ENCODE measurements around the gene ECT2L. TPM values are rescaled to one million over a fixed set of nuclear protein-coding genes. Genes with fewer than 3 reads are reported as not detected.

Gene ECT2L
- polyA plus RNA-seq, 2 of the 4 experiments (the other 2 are of a cell fraction) = 0.01 TPM; not detected in 1

DNA sequence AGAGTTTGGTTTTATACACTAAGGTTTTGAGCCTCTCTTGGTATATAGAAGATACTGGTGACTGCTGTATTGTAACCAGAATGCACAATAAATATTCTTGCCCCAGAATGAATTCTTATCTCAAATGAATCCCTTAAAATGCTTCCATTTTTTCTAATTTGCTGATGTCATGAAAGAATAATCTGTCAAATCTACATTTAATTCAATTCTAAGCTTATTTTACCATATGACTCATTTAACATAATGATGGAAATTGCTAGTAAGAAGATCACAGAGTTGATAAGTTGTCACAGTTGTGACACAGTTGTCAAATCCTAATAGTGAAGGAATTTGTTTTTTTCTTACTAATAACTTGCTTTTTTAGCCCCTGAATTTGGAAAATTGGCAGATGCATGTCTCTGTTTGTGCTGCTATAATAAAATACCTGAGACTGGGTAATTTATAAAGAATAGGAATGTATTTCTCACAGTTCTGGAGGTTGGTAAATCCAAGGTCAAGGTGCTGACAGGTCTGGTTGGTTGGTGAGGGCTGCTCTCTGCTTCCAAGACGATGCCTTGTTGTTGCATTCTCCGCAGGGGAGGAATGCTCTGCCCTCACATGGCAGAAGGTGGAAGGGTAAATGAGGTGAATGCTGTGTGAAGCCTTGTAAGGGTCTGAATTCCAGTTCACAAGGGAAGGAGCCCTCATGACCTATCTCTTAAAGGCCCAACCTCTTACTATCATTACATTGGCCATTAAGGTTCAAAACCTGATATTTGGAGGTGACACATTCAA, 4.7 kb downstream of the ECT2L start:
- TF ChIP-seq NPAS2 (CRISPR knock-in tag; IDR thresholded peaks at IDR 0.05; ENCODE audit: borderline replicate concordance) = no peak
- no peak for TF ChIP-seq EHF (CRISPR knock-in tag; IDR thresholded peaks at IDR 0.05)
- TF ChIP-seq, protein P1, sequence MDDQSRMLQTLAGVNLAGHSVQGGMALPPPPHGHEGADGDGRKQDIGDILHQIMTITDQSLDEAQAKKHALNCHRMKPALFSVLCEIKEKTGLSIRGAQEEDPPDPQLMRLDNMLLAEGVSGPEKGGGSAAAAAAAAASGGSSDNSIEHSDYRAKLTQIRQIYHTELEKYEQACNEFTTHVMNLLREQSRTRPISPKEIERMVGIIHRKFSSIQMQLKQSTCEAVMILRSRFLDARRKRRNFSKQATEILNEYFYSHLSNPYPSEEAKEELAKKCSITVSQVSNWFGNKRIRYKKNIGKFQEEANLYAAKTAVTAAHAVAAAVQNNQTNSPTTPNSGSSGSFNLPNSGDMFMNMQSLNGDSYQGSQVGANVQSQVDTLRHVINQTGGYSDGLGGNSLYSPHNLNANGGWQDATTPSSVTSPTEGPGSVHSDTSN (IDR thresholded peaks at IDR 0.05) = no peak
- TF ChIP-seq ZC3H11A (IDR thresholded peaks at IDR 0.05) = no peak
- TF ChIP-seq FOSL2 (IDR thresholded peaks at IDR 0.05) = no peak
- TF ChIP-seq FOSL2 (CRISPR knock-in tag; IDR thresholded peaks at IDR 0.05) = no peak
- no peak for TF ChIP-seq ZFP36 (IDR thresholded peaks at IDR 0.05; ENCODE audit: borderline replicate concordance, partially characterized antibody)
- TF ChIP-seq, protein P2, sequence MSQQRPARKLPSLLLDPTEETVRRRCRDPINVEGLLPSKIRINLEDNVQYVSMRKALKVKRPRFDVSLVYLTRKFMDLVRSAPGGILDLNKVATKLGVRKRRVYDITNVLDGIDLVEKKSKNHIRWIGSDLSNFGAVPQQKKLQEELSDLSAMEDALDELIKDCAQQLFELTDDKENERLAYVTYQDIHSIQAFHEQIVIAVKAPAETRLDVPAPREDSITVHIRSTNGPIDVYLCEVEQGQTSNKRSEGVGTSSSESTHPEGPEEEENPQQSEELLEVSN (IDR thresholded peaks at IDR 0.05; ENCODE audit: borderline replicate concordance, low read depth) = no peak
- TF ChIP-seq TFCP2L1 (CRISPR knock-in tag; IDR thresholded peaks at IDR 0.05) = no peak
- no peak for TF ChIP-seq RNF2 (IDR thresholded peaks at IDR 0.05; ENCODE audit: borderline replicate concordance, low read depth)
- TF ChIP-seq HEYL (CRISPR knock-in tag; IDR thresholded peaks at IDR 0.05) = no peak
- Histone ChIP-seq H3K4me3 (no peak overlapping the region), H3K4me1 (no peaks in the 10 kb centered on the region), H3K27ac (no peak overlapping the region), H3K9me3 (no peaks in the 10 kb centered on the region), H3K4me2 (no peak overlapping the region)
- DNase-seq (ENCODE audit: low read depth in 1 of 2, low spot score in 1 of 2) (no peak), FAIRE-seq (no peak), ATAC-seq (no peak)
- POLR2A ChIA-PET = no interaction called here
- CTCF ChIA-PET = interaction anchor here (0.8 kb wide), 1 partner anchor 34 kb away, joined by 4 read pairs; no protein-coding TSS in a partner anchor
- WGBS (ENCODE audit: missing lambda C conversion rate) = 50% methylated on average over 2 of the region's 2 CpGs

DNA sequence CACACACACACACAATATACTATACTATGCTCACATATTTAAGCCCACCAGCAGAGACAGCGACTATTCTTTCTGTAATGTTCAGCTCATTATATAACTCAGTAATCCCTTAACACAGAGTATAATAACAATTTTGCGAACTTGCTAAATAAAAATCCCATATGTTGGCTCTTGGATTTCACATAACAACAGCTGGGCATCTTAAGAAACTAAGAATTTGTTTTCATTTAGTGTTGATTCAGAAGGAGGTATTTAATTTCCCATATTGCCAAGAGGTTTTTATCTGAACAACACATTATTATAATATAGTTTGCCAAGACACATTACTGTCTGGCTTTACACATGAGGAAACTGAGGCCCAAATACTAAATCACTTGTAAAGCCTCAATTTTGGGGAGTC, 7.4 kb downstream of the ECT2L start:
- Histone ChIP-seq H3K4me3 (no peak overlapping the region), H3K4me2 (no peak overlapping the region), H3K27ac (no peak overlapping the region), H3K9me3 (no peaks in the 10 kb centered on the region), H3K4me1 (no peaks in the 10 kb centered on the region)
- FAIRE-seq (no peak), DNase-seq (ENCODE audit: low read depth in 1 of 2, low spot score in 1 of 2) (no peak), ATAC-seq (no peak)
- 48% methylated on average over 2 of the region's 2 CpGs for WGBS (ENCODE audit: missing lambda C conversion rate)
- CTCF ChIA-PET = interaction anchor here (0.6 kb wide), 1 partner anchor 28 kb away, joined by 3 read pairs; no protein-coding TSS in a partner anchor
- POLR2A ChIA-PET = no interaction called here
- TF ChIP-seq CBX2 (IDR thresholded peaks at IDR 0.05; ENCODE audit: borderline replicate concordance, low read depth) (no peak), HOXB13 (CRISPR knock-in tag; IDR thresholded peaks at IDR 0.05; ENCODE audit: low read depth) (no peak), POLR2A (IDR thresholded peaks at IDR 0.05; ENCODE audit: low read length) (no peak), FOXS1 (CRISPR knock-in tag; IDR thresholded peaks at IDR 0.05) (no peak), TFCP2L1 (CRISPR knock-in tag; IDR thresholded peaks at IDR 0.05) (no peak), BHLHE40 (IDR thresholded peaks at IDR 0.05; ENCODE audit: low read depth, low read length) (no peak), GATA3 (IDR thresholded peaks at IDR 0.05; ENCODE audit: borderline replicate concordance) (no peak), HEYL (CRISPR knock-in tag; IDR thresholded peaks at IDR 0.05) (no peak)
- TF ChIP-seq, protein P3, sequence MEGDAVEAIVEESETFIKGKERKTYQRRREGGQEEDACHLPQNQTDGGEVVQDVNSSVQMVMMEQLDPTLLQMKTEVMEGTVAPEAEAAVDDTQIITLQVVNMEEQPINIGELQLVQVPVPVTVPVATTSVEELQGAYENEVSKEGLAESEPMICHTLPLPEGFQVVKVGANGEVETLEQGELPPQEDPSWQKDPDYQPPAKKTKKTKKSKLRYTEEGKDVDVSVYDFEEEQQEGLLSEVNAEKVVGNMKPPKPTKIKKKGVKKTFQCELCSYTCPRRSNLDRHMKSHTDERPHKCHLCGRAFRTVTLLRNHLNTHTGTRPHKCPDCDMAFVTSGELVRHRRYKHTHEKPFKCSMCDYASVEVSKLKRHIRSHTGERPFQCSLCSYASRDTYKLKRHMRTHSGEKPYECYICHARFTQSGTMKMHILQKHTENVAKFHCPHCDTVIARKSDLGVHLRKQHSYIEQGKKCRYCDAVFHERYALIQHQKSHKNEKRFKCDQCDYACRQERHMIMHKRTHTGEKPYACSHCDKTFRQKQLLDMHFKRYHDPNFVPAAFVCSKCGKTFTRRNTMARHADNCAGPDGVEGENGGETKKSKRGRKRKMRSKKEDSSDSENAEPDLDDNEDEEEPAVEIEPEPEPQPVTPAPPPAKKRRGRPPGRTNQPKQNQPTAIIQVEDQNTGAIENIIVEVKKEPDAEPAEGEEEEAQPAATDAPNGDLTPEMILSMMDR (IDR thresholded peaks at IDR 0.05) = no peak
- TF ChIP-seq, protein P4, sequence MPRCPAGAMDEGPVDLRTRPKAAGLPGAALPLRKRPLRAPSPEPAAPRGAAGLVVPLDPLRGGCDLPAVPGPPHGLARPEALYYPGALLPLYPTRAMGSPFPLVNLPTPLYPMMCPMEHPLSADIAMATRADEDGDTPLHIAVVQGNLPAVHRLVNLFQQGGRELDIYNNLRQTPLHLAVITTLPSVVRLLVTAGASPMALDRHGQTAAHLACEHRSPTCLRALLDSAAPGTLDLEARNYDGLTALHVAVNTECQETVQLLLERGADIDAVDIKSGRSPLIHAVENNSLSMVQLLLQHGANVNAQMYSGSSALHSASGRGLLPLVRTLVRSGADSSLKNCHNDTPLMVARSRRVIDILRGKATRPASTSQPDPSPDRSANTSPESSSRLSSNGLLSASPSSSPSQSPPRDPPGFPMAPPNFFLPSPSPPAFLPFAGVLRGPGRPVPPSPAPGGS (IDR thresholded peaks at IDR 0.05) = no peak

All from A549 (cell line).